Thyroid gland (tissue), 4 donors: Measurements from ENCODE around the gene RRP8.

ENCODE experiments used
- POLR2A ChIP-seq, 2 donors: fragments of 450-650 bp; IDR thresholded peaks; one replicate each; pipeline ENCODE4 v1.6.1; 2017; ENCODE audit warnings: antibody characterized with exemption in 2 of 2, mild to moderate bottlenecking in 2 of 2, moderate library complexity in 1 of 2
- TF ChIP-seq, protein P1 (sequence below), 6 experiments: fragments of 200-600 bp in 3 of 6; fragments of 450-650 bp in 3 of 6; sonication (generic) in 3 of 6; IDR thresholded peaks; one replicate each; pipeline ENCODE4 v1.5.1; 2016 to 2019; ENCODE audit warnings: antibody characterized with exemption in 6 of 6, mild to moderate bottlenecking in 2 of 6, inconsistent platforms in 1 of 6, moderate library complexity in 1 of 6

DNA sequence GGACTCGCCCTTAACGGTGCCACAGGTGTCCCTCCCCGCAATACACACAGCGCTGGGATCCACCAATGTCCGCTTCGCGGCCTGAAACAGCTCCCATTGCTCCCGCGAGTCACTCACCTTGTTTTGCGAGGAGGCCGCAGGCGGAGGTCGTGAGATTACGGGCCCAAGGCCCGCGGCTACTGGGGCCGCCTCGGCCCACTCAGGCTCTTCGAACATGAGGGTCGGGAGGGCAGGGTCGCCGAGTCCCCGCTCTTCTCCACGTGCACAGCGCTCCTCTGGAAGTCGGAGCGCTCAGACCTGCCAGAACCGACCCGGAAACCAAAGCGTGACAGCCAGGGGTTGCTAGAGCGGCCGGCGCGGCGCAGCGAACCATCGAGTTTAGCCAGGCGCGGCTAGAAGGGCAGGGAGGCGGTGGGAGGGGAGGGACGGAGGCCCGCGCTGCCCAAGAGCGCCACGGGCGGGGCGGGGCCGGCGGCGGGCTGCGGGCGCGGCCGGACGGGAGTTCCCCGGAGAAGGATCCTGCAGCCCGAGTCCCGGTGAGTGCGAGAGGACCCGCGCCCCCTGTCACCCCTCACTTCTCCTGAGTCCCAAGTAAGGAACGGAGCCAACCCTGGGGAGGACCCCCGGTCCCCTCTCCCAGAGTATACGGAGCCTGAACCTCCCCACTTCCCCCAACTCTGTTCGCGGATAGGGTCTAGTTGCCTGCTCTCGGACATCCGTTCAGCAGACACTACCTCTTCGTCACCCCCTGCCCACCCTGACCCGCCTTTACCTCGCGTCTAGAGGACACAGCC, at the start of gene RRP8, which contains the start of gene ILK:
- TF ChIP-seq, protein P1, sequence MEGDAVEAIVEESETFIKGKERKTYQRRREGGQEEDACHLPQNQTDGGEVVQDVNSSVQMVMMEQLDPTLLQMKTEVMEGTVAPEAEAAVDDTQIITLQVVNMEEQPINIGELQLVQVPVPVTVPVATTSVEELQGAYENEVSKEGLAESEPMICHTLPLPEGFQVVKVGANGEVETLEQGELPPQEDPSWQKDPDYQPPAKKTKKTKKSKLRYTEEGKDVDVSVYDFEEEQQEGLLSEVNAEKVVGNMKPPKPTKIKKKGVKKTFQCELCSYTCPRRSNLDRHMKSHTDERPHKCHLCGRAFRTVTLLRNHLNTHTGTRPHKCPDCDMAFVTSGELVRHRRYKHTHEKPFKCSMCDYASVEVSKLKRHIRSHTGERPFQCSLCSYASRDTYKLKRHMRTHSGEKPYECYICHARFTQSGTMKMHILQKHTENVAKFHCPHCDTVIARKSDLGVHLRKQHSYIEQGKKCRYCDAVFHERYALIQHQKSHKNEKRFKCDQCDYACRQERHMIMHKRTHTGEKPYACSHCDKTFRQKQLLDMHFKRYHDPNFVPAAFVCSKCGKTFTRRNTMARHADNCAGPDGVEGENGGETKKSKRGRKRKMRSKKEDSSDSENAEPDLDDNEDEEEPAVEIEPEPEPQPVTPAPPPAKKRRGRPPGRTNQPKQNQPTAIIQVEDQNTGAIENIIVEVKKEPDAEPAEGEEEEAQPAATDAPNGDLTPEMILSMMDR (IDR thresholded peaks at IDR 0.05), result peak in 3 of 6 experiments; percentile 14 to 36 (median 31)
- peak; percentile 33 to 83 for TF ChIP-seq POLR2A (IDR thresholded peaks at IDR 0.05)
